ENCODE results near the gene XKR8. TPM values are rescaled to one million over a fixed set of nuclear protein-coding genes. Genes with fewer than 3 reads are reported as not detected.

Gene XKR8
- total and polyA plus RNA-seq, 9 of the 15 experiments (the other 6 are each of a cell fraction or from before 2014, with no cell fraction given), result 0.45 to 2.8 (median 1.7) TPM

- intact Hi-C loops (cut with micrococcal nuclease) (no loop called here), in situ Hi-C loops (cut with MboI) (loop anchor here (5.0 kb wide), 1 partner anchor 106 kb away; no protein-coding TSS in a partner anchor)
- no peaks in the 10 kb centered on the region for H3K9me1 ChIP-seq (ENCODE audit: control insufficient read depth, insufficient read depth, low read length)
- no peaks in the 10 kb centered on the region for H3K27me3 ChIP-seq (ENCODE audit: control insufficient read depth in 2 of 2, insufficient read depth in 2 of 2, low read length in 2 of 2)
- H3K36me3 ChIP-seq (ENCODE audit: control insufficient read depth, insufficient read depth, low read length), result peaks cover 44% of the 10 kb centered on the region
- H3K27ac ChIP-seq (ENCODE audit: extremely low read depth, low read depth, low read length), result no peak overlapping the region
- H3K4me2 ChIP-seq (ENCODE audit: insufficient read depth, low read length), result no peak overlapping the region
- no peak overlapping the region for H2AFZ ChIP-seq (ENCODE audit: low read depth, low read length)
- BruUV-seq (replicated peaks), result no TSS peak
- DNase-seq (ENCODE audit: extremely low read depth in 1 of 4, low spot score in 3 of 4) (no peak), FAIRE-seq (no peak), ATAC-seq (no peak)
- no peak overlapping the region for H3K4me3 ChIP-seq
- H4K20me1 ChIP-seq (replicated peaks; ENCODE audit: control insufficient read depth, insufficient read depth, low read length), result no peaks in the 10 kb centered on the region
- TF ChIP-seq TRIM24 (IDR thresholded peaks at IDR 0.05) (no peak), FOSL1 (tag; conservative IDR thresholded peaks at IDR 0.05) (0 out of 2 replicates have a peak, but pooled peaks have one; percentile 14), ZNF174 (CRISPR knock-in tag; IDR thresholded peaks at IDR 0.05) (no peak), ZSCAN29 (IDR thresholded peaks at IDR 0.05) (no peak), ZNF24 (IDR thresholded peaks at IDR 0.05) (peak; percentile 56; the same call in 1 of the 2 replicates), HINFP (tag; conservative IDR thresholded peaks at IDR 0.05; ENCODE audit: low read depth) (no peak), ETS2 (tag; IDR thresholded peaks at IDR 0.05; ENCODE audit: borderline replicate concordance, poor library complexity, severe bottlenecking) (no peak), CEBPG (CRISPR knock-in tag; IDR thresholded peaks at IDR 0.05) (no peak), CEBPG (tag; conservative IDR thresholded peaks at IDR 0.05 in 1 of 2, IDR thresholded peaks at IDR 0.05 in 1 of 2) (peak in 1 of 2 experiments; percentile 54; a peak in 1 of 4 replicates), ATF3 (IDR thresholded peaks at IDR 0.05) (peak; percentile 46), ATF3 (CRISPR knock-in tag; conservative IDR thresholded peaks at IDR 0.05) (no peak)
- no peaks in the 10 kb centered on the region for H3K9me3 ChIP-seq (replicated peaks; ENCODE audit: control insufficient read depth, insufficient read depth, low read depth, low read length)
- CTCF ChIA-PET (ENCODE audit: low intra/inter-chr PET ratio), result no interaction called here
- POLR2A ChIA-PET, result interaction anchor here (0.5 to 1.6 kb wide), 5 partner anchors 10 to 489 kb away, joined by 3 read pairs; no protein-coding TSS in a partner anchor
- H3K79me2 ChIP-seq (ENCODE audit: control insufficient read depth, insufficient read depth, low read length), result no peaks in the 10 kb centered on the region
- no peak overlapping the region for H3K9ac ChIP-seq (ENCODE audit: insufficient read depth in 1 of 2, low read depth in 2 of 2, low read length in 2 of 2)
- 33% methylated on average over 3 of the region's 3 CpGs for WGBS (ENCODE audit: insufficient coverage, low coverage, missing lambda C conversion rate)
- H3K4me1 ChIP-seq (replicated peaks in 1 of 2; ENCODE audit: control insufficient read depth in 2 of 2, insufficient read depth in 2 of 2, low read length in 2 of 2), result peaks cover 0 to 5% of the 10 kb centered on the region in 2 experiments; a peak in 1 of 5 replicates
These were observed 8.9 kb downstream of the XKR8 start for GRCh38 chr1:27968692-27969091.
